SK-N-DZ (cell line): Measurements from ENCODE around the gene PLP1. TPM values are rescaled to one million over a fixed set of nuclear protein-coding genes. Genes with fewer than 3 reads are reported as not detected.
"Not testable (repeated sequence)": the region's sequence is repeated elsewhere in the genome, so short reads cannot be mapped to it uniquely, and the experiment has no call there.

Experiments used
- DNase-seq: peaks from one replicate; pipeline ENCODE4 v3.0.0-alpha.2; 2015; ENCODE audit warnings: low spot score
- polyA plus RNA-seq, 2 experiments: library from polyadenylated mRNA; depleted of rRNA; stranded (reverse); fragments of >200 nt; gene quantifications; 2 replicates each; pipeline ENCODE4 v1.2.3, GENCODE V29; 2014

The PLP1 gene, protein sequence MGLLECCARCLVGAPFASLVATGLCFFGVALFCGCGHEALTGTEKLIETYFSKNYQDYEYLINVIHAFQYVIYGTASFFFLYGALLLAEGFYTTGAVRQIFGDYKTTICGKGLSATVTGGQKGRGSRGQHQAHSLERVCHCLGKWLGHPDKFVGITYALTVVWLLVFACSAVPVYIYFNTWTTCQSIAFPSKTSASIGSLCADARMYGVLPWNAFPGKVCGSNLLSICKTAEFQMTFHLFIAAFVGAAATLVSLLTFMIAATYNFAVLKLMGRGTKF
- polyA plus RNA-seq (2014; cell fraction: cytosol; rRNA removed): 2.2 and 2.4 TPM in 2 replicates
- polyA plus RNA-seq (2014; cell fraction: nucleus; rRNA removed): 0.59 and 0.88 TPM in 2 replicates

- DNase-seq: no peak
Observed at GRCh38 chrX:103776546-103776945, at the start of gene PLP1. PLP1 (plus strand) TSS chrX:103776840; CDS start chrX:103776996, 156 bp downstream.

DNA sequence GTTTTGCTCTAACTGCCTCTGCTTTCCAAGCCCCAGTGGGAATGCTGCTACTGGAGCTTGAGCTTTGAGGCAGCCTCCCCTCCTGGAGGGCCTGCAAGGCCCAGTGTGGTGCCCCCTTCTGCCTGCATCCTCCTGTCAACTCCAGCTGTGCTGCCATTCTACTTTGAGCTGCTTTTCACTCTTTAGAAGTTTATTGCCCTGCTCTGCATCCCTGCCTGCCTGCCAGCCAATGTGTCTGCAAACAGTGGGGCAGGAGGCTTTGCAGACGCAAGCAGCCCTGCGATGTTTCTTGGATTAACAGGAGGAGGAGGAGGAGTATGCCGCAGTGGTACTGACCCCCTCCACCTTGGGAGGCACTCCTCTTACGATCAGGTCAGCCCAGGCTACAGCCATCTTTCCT lies 49.5 kb upstream of the PLP1 start:
- DNase-seq: no peak

DNA sequence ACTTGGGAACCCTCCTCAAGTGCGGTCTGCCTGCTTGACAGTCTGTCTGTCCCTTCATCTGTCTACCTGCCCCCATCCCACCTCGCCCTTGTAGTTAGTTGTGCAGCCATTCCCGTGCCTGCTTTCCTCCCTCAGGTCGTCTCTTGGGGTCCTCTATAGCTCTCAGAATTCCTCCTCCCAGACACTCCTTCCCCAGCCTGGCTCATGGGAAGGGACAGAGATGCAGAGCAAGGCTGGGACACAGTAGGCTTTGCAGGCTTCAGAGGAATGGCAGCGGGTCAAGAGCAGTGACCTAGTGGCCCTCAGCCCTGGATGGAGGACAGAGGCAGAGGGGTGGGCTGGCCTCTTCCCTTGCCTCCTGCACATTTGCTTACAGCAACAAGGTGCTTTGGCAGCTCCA lies 47.6 kb upstream of the PLP1 start:
- DNase-seq: no peak

- DNase-seq: no peak
Observed at GRCh38 chrX:103730147-103730795, 46.4 kb upstream of the PLP1 start.

- DNase-seq: peak; percentile 82
Observed at GRCh38 chrX:103730796-103731493, 45.7 kb upstream of the PLP1 start.

- DNase-seq: no peak
Observed at GRCh38 chrX:103733017-103733416, 43.6 kb upstream of the PLP1 start.

- DNase-seq: peak; percentile 67
Observed at GRCh38 chrX:103734125-103734760, 42.4 kb upstream of the PLP1 start.

- no peak for DNase-seq
Observed at GRCh38 chrX:103737696-103738095, 38.9 kb upstream of the PLP1 start.

GRCh38 chrX:103739421-103739820 lies 37.2 kb upstream of the PLP1 start:
- peak; percentile 24 for DNase-seq

DNA sequence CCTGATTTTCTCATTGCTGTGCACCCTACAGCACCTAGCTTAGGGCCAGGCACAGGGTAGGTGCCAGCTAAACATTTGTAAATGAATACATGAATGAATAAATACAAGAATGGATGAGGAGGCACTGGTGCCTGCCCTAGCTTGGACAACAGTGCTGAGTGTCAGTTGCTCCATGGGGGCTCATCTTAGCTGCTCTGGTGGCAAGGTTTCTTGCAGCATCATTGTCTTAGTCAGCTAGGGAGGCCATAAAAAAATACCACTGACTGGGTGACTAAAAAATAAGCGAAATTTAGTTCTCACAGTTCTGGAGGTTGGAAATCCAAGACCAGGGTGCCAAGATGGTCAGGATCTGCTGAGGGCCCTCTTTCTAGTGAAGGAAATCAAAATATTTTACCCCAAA lies 34.8 kb upstream of the PLP1 start:
- no peak for DNase-seq

DNA sequence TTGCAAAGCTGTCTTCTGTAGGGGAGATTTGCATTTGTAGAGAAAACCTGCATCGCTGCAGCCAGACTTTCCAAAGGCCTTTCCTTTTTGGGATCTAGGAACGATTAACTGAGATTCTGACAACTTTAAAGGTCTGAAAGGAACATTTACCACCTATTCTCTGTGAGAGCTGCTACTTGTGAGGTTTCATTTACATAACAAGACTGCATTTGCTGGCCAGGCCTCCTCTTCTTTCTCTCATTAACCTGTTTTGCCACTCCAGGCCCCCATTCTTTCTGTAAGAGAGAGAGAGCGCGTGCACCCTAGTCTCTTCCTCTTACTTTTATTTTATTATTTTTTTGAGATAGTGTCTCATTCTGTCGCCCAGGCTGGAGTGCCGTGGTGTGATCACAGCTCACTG lies 34.3 kb upstream of the PLP1 start:
- no peak for DNase-seq

GRCh38 chrX:103747163-103747562 lies 29.5 kb upstream of the PLP1 start:
- no peak for DNase-seq

- DNase-seq: peak; percentile 52
Observed at GRCh38 chrX:103754401-103754800, 22.2 kb upstream of the PLP1 start.

- DNase-seq: no peak
Observed at GRCh38 chrX:103756736-103757135, 19.9 kb upstream of the PLP1 start.

DNA sequence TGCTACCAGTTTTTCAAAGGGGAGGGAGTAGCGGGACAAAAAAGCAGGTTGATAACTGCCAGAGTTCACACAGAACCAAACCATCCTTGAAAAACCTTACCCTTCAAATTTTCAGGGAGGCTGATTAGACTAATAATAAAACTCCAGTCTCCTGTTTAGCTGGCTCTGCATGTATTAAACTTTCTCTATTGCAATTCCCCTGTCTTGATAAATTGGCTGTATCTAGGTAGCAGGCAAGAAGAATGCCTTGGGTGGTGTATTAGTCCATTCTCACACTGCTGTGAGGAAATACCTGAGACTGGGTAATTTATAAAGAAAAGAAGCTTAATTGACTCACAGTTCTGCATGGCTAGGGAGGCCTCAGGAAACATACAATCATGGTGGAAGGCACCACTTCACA lies 18.1 kb upstream of the PLP1 start:
- no peak for DNase-seq

GRCh38 chrX:103763541-103763940 lies 13.1 kb upstream of the PLP1 start:
- DNase-seq: not testable (repeated sequence)

- not testable (repeated sequence) for DNase-seq
Observed at GRCh38 chrX:103766813-103767555, 9.7 kb upstream of the PLP1 start.

DNA sequence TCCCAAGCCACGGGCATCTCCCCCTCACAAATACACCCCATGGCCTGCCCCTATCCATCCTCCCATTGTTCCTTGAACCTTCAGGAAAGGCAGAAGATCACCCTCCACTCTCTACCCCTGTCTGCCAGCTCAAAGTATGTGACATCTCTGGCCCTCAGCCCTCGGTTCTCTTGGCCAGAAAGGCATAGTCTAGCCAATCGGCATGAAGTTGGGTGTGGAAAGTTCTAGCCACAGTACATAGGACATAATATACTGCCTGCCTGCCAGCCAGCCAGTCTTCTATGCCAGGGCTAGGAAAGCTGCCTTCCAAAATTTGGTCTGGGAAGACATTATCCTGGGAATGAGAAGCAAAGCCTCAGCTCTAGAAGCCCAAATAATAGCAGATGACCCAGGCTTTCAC lies 3.2 kb upstream of the PLP1 start:
- DNase-seq: no peak

GRCh38 chrX:103774070-103774642 lies 2.5 kb upstream of the PLP1 start:
- DNase-seq: peak; percentile 24

DNA sequence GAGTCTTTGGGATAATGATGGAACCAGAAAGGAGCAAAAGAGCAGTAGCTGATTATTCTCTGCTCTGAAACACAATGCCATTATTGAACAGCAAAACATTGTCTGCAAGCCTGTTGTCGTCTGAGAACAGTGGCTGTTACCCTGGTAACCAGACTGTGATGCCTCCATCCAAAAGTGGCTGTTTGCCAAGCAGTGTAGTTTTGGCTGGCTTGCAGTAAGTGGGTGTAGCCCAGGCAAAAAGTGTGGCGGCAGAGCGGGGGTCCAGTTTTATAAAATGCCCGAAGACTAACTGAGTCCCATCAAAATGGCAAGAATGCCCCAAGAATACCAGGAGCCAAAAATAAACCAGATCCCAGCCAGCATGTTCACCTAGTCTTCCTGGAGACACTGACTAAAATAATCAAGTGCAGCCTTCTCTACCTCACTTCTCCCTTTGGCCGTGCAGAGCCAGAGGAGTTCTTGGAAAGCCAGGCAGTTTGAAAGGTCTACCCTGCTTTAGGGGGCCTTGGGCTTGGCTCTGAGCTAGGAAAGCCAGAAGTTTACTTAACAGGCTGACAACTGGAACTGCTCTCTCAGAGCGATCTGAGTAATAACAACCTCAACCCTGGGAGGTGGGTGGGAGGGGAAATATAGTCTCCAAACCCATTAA lies 2.6 kb downstream of the PLP1 start:
- no peak for DNase-seq
